ENCODE data around the gene RGS7. TPM values are rescaled to one million over a fixed set of nuclear protein-coding genes. Genes with fewer than 3 reads are reported as not detected.

The RGS7 gene
- total and polyA plus RNA-seq, 2 of the 8 experiments (the other 6 are each of a cell fraction or from before 2014, with no cell fraction given), result 1.6 to 3.0 TPM

- ChIA-PET POLR2A (ENCODE audit: partially characterized antibody) (no interaction called here), CTCF (ENCODE audit: partially characterized antibody) (no interaction called here)
- H3K4me1 ChIP-seq (replicated peaks in 1 of 4; ENCODE audit: control insufficient read depth in 3 of 4, insufficient read depth in 4 of 4, low read length in 3 of 4), result peaks cover 0 to 16% (median 7%) of the 10 kb centered on the region in 4 experiments; a peak in 5 of 7 replicates
- H3K14ac ChIP-seq (ENCODE audit: insufficient read length), result no peak overlapping the region
- no peak for FAIRE-seq
- no peaks in the 10 kb centered on the region for H3K27me3 ChIP-seq (replicated peaks in 1 of 4; ENCODE audit: control insufficient read depth in 3 of 4, extremely low read depth in 1 of 4, insufficient read depth in 3 of 4, low read length in 3 of 4)
- H3K23ac ChIP-seq (ENCODE audit: insufficient read length), result no peak overlapping the region
- H2BK12ac ChIP-seq (ENCODE audit: low read depth, low read length), result peak overlapping the region; percentile 78
- H4K20me1 ChIP-seq (replicated peaks in 1 of 2; ENCODE audit: control insufficient read depth in 1 of 2, insufficient read depth in 2 of 2, low read length in 2 of 2), result no peaks in the 10 kb centered on the region
- H3K36me3 ChIP-seq (ENCODE audit: control insufficient read depth in 2 of 4, insufficient read depth in 4 of 4, low read length in 3 of 4), result no peaks in the 10 kb centered on the region; a peak in 1 of 8 replicates
- no peaks in the 10 kb centered on the region for H3K79me1 ChIP-seq (ENCODE audit: low read depth, low read length)
- no peaks in the 10 kb centered on the region for H3K79me2 ChIP-seq (ENCODE audit: control insufficient read depth in 1 of 2, insufficient read depth in 2 of 2, low read length in 2 of 2)
- H3K4me3 ChIP-seq (ENCODE audit: extremely low read depth in 1 of 4, insufficient read depth in 2 of 4, low read depth in 3 of 4, low read length in 4 of 4), result no peak overlapping the region; a peak in 1 of 8 replicates
- 0 out of 2 replicates have a peak overlapping the region, but pooled peaks have one; percentile 45 for H2BK5ac ChIP-seq (ENCODE audit: low read depth, low read length)
- H3K23me2 ChIP-seq (ENCODE audit: low read depth, low read length), result no peaks in the 10 kb centered on the region
- no peak overlapping the region for H4K5ac ChIP-seq (ENCODE audit: insufficient read length, low read depth, low read length)
- no peak overlapping the region; the same call in 1 of the 2 replicates for H2AK5ac ChIP-seq (ENCODE audit: low read depth, low read length)
- DNase-seq (ENCODE audit: low read depth in 1 of 2, low spot score in 2 of 2), result no peak
- H2AFZ ChIP-seq (ENCODE audit: low read length), result no peak overlapping the region
- peak overlapping the region; percentile 18 for H4K91ac ChIP-seq (replicated peaks; ENCODE audit: insufficient read length, low read length)
- H3K27ac ChIP-seq (ENCODE audit: low read depth, low read length), result no peak overlapping the region; the same call in 1 of the 2 replicates
- H3K9ac ChIP-seq (replicated peaks in 1 of 4; ENCODE audit: extremely low read depth in 1 of 4, low read depth in 3 of 4, low read length in 3 of 4), result no peak overlapping the region
- TF ChIP-seq CEBPB (IDR thresholded peaks at IDR 0.05; ENCODE audit: low read depth, low read length) (peak; percentile 73), CREB1 (IDR thresholded peaks at IDR 0.05) (no peak)
- no peak overlapping the region for H3K4ac ChIP-seq (replicated peaks; ENCODE audit: insufficient read length, low read depth, low read length)
- peak overlapping the region; percentile 14 for H2BK120ac ChIP-seq (replicated peaks; ENCODE audit: low read depth, low read length)
- no peak overlapping the region for H3K18ac ChIP-seq (ENCODE audit: extremely low read depth, low read length)
- no peak overlapping the region for H4K8ac ChIP-seq (ENCODE audit: extremely low read depth, insufficient read depth, low read length)
- WGBS, 2 experiments (ENCODE audit: extremely low coverage in 1 of 2, insufficient coverage in 1 of 2, insufficient read length in 1 of 2, insufficient replicate concordance in 2 of 2, low coverage in 1 of 2, low lambda C conversion rate in 2 of 2, missing lambda C conversion rate in 1 of 2), result 85% methylated on average over 5 of the region's 5 CpGs; no CpG with 5 or more reads in 1 of the 2 experiments
- H3K56ac ChIP-seq (replicated peaks; ENCODE audit: insufficient read length, low read depth, low read length), result no peak overlapping the region
- no peaks in the 10 kb centered on the region for H3K9me3 ChIP-seq (ENCODE audit: insufficient read depth in 2 of 2, low read depth in 1 of 2, low read length in 1 of 2)
- H2BK20ac ChIP-seq (ENCODE audit: low read length), result no peak overlapping the region
- H2BK15ac ChIP-seq (ENCODE audit: low read length), result 0 out of 2 replicates have a peak overlapping the region, but pooled peaks have one; percentile 49
- no peak overlapping the region for H3K4me2 ChIP-seq (ENCODE audit: insufficient read depth in 1 of 2, low read depth in 2 of 2, low read length in 2 of 2)
Observed at GRCh38 chr1:241115784-241116183, 241.2 kb downstream of the RGS7 start.
